Loucy (cell line): Measurements from ENCODE around the gene LY6G6D.

Experiments used
- H2AFZ ChIP-seq: fragments of 200-600 bp; sonication (generic); 2 replicates; pipeline ENCODE4 v1.6.0; 2016; ENCODE audit warnings: antibody characterized with exemption, mild to moderate bottlenecking, low read length, moderate library complexity
- H3F3A ChIP-seq: fragments of 200-600 bp; 2 replicates; pipeline ENCODE4 v1.6.0; 2016; ENCODE audit warnings: antibody characterized with exemption, low read depth, mild to moderate bottlenecking
- H3K27me3 ChIP-seq: fragments of 200-600 bp; sonication (generic); 2 replicates; pipeline ENCODE4 v1.6.1; 2014; ENCODE audit warnings: low read length, mild to moderate bottlenecking; ENCODE audit not compliant: insufficient read depth, poor library complexity, severe bottlenecking
- H3K36me3 ChIP-seq: fragments of 200-600 bp; sonication (generic); 2 replicates; pipeline ENCODE4 v1.6.1; 2016; ENCODE audit warnings: low read length; ENCODE audit not compliant: insufficient read depth
- H3K4me1 ChIP-seq: fragments of 200-600 bp; sonication (generic); 2 replicates; pipeline ENCODE4 v1.5.1; 2014; ENCODE audit warnings: low read length, mild to moderate bottlenecking; ENCODE audit not compliant: insufficient read depth, poor library complexity, severe bottlenecking
- H3K4me2 ChIP-seq: fragments of 200-600 bp; sonication (generic); 2 replicates; pipeline ENCODE4 v1.6.0; 2014; ENCODE audit warnings: antibody characterized with exemption, low read length, low read depth, mild to moderate bottlenecking; ENCODE audit not compliant: poor library complexity, severe bottlenecking
- H3K4me3 ChIP-seq: fragments of 200-600 bp; sonication (generic); 2 replicates; pipeline ENCODE4 v1.5.1; 2014; ENCODE audit warnings: low read length, mild to moderate bottlenecking, mixed read lengths; ENCODE audit not compliant: poor library complexity, severe bottlenecking
- H3K79me2 ChIP-seq: fragments of 200-600 bp; sonication (generic); 2 replicates; pipeline ENCODE4 v1.6.1; 2014; ENCODE audit warnings: low read length; ENCODE audit not compliant: insufficient read depth
- H3K9ac ChIP-seq: fragments of 200-600 bp; sonication (generic); 2 replicates; pipeline ENCODE4 v1.6.0; 2014; ENCODE audit warnings: mild to moderate bottlenecking, low read depth, low read length, moderate library complexity; ENCODE audit not compliant: poor library complexity, severe bottlenecking
- H3K9me2 ChIP-seq: fragments of 200-600 bp; sonication (generic); replicated peaks from 2 replicates; pipeline ENCODE4 v1.6.1; 2016; ENCODE audit warnings: low read depth, low read length, mixed read lengths
- H3K9me3 ChIP-seq: fragments of 200-600 bp; sonication (generic); 2 replicates; pipeline ENCODE4 v1.6.1; 2014; ENCODE audit warnings: mild to moderate bottlenecking, antibody characterized with exemption, low read length, low read depth; ENCODE audit not compliant: insufficient read depth
- H4K20me1 ChIP-seq: fragments of 200-600 bp; sonication (generic); 2 replicates; pipeline ENCODE4 v1.6.0; 2014; ENCODE audit warnings: antibody characterized with exemption, low read length, mild to moderate bottlenecking; ENCODE audit not compliant: insufficient read depth, poor library complexity, severe bottlenecking
- CTCF ChIP-seq: fragments of 200-600 bp; sonication (generic); conservative IDR thresholded peaks from 2 replicates; pipeline ENCODE4 v1.5.1; 2014; ENCODE audit warnings: mild to moderate bottlenecking, antibody characterized with exemption, low read length
- EZH2phosphoT487 ChIP-seq: fragments of 200-600 bp; IDR thresholded peaks from 2 replicates; pipeline ENCODE4 v1.6.1; 2018; ENCODE audit warnings: antibody characterized with exemption, mild to moderate bottlenecking, moderate library complexity, borderline replicate concordance

The LY6G6D gene

GRCh38 chr6:31742894-31743293, 27.7 kb downstream of the LY6G6D start:
- TF ChIP-seq CTCF (no peak), EZH2phosphoT487 (no peak)
- peaks cover 28% of the 10 kb centered on the region for H3K79me2 ChIP-seq
- H3K9me3 ChIP-seq: no peaks in the 10 kb centered on the region
- no peak overlapping the region for H2AFZ ChIP-seq
- H3K4me2 ChIP-seq: peak overlapping the region; percentile 1
- H3K9ac ChIP-seq: no peak overlapping the region
- no peaks in the 10 kb centered on the region for H3K9me2 ChIP-seq
- peaks cover 3% of the 10 kb centered on the region; the same call in 1 of the 2 replicates for H3F3A ChIP-seq
- H4K20me1 ChIP-seq: no peaks in the 10 kb centered on the region
- H3K4me1 ChIP-seq: peaks cover 38% of the 10 kb centered on the region
- no peak overlapping the region for H3K4me3 ChIP-seq
- no peaks in the 10 kb centered on the region for H3K36me3 ChIP-seq
- no peaks in the 10 kb centered on the region for H3K27me3 ChIP-seq

- H3F3A ChIP-seq: no peaks in the 10 kb centered on the region
- no peaks in the 10 kb centered on the region for H3K27me3 ChIP-seq
- H3K36me3 ChIP-seq: no peaks in the 10 kb centered on the region
- H3K9me3 ChIP-seq: no peaks in the 10 kb centered on the region
- H3K9ac ChIP-seq: no peak overlapping the region
- no peak for TF ChIP-seq EZH2phosphoT487
- TF ChIP-seq CTCF: no peak
- peaks cover 26% of the 10 kb centered on the region for H3K4me1 ChIP-seq
- H3K4me3 ChIP-seq: no peak overlapping the region
- H3K9me2 ChIP-seq: no peaks in the 10 kb centered on the region
- no peak overlapping the region for H3K4me2 ChIP-seq
- no peak overlapping the region for H2AFZ ChIP-seq
- no peaks in the 10 kb centered on the region for H4K20me1 ChIP-seq
- H3K79me2 ChIP-seq: peaks cover 22% of the 10 kb centered on the region
Observed at GRCh38 chr6:31744422-31744821, 29.3 kb downstream of the LY6G6D start.

GRCh38 chr6:31749301-31750036, 34.3 kb downstream of the LY6G6D start:
- no peaks in the 10 kb centered on the region for H3K9me2 ChIP-seq
- H3K79me2 ChIP-seq: no peaks in the 10 kb centered on the region
- no peak overlapping the region for H3K4me2 ChIP-seq
- no peaks in the 10 kb centered on the region for H3K9me3 ChIP-seq
- H3K9ac ChIP-seq: no peak overlapping the region
- TF ChIP-seq CTCF (no peak), EZH2phosphoT487 (no peak)
- H3K27me3 ChIP-seq: no peaks in the 10 kb centered on the region
- H3K36me3 ChIP-seq: no peaks in the 10 kb centered on the region
- no peak overlapping the region for H2AFZ ChIP-seq
- H3K4me3 ChIP-seq: no peak overlapping the region
- no peaks in the 10 kb centered on the region for H3K4me1 ChIP-seq
- H4K20me1 ChIP-seq: no peaks in the 10 kb centered on the region
- no peaks in the 10 kb centered on the region for H3F3A ChIP-seq
